Posterior vena cava (tissue), 2 donors: ENCODE measurements around the gene DSCAML1. TPM values are rescaled to one million over a fixed set of nuclear protein-coding genes. Genes with fewer than 3 reads are reported as not detected.
A peak's percentile ranks its signal among the peaks of the same experiment; 100 is the strongest.

ENCODE experiments used
- DNase-seq: peaks from one replicate; pipeline ENCODE4 v3.0.0-alpha.2; 2020; ENCODE audit warnings: low spot score
- intact Hi-C, 2 donors: fragments of 100-400 bp; cut with DNase I; formaldehyde crosslinking; loops; one replicate each; pipeline versions ENCODE4 v1.14.1 to v1.14.2; 2022 to 2023
- total RNA-seq, 2 donors: library from RNA; stranded (reverse); fragmentation: NEBNext Ultra II Directional; extraction: Animal tissue kit (Norgen Biotek cat#: 25700); gene quantifications; one replicate each; pipeline ENCODE4 v1.2.1, GENCODE V29; 2021
- donor health status: DM: yes; HTN: yes; CAD: no.
- donor health status: DM: yes; HTN: yes; CAD: no.

Gene DSCAML1
- total RNA-seq, 2 donors from 2014 or later: 1.2 to 1.5 TPM

DNA sequence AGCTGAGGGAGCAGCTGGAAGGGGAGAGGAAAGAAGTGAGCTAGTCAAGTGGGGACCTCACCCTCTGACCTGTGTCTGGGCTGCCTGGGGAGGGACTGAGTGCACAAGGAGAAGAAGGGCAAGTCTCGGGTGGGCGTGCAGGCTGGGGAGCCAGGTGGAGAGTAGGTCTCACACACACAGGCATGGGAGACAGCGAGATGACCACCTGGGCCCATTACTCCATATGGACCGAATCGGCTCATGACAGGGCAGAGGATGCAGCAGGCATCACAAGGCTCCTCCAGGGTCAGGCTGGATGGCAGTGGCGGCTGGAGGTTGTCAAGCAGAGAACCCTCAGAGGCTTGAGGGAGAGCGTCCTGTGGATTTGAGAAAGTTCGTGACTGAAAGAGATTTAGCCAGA, 405.8 kb downstream of the DSCAML1 start:
- DNase-seq: peak; percentile 75
- intact Hi-C loops: no loop called here

DNA sequence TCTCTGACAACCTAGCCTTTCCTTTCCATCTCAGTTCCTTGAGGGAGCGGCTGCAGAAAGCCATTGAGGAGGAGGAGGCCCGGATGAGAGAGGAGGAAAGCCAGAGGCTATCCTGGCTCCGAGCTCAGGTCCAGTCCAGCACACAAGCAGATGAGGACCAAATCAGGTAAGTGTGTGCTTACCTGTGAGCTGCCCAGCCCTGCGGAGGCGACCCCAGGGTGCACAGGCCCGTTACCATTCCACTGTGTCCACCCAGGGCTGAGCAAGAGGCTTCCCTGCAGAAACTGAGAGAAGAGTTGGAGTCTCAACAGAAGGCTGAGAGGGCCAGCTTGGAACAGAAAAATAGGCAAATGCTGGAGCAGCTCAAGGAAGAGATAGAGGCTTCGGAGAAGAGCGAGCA, 406.3 kb downstream of the DSCAML1 start:
- DNase-seq: no peak
- intact Hi-C loops: no loop called here

DNA sequence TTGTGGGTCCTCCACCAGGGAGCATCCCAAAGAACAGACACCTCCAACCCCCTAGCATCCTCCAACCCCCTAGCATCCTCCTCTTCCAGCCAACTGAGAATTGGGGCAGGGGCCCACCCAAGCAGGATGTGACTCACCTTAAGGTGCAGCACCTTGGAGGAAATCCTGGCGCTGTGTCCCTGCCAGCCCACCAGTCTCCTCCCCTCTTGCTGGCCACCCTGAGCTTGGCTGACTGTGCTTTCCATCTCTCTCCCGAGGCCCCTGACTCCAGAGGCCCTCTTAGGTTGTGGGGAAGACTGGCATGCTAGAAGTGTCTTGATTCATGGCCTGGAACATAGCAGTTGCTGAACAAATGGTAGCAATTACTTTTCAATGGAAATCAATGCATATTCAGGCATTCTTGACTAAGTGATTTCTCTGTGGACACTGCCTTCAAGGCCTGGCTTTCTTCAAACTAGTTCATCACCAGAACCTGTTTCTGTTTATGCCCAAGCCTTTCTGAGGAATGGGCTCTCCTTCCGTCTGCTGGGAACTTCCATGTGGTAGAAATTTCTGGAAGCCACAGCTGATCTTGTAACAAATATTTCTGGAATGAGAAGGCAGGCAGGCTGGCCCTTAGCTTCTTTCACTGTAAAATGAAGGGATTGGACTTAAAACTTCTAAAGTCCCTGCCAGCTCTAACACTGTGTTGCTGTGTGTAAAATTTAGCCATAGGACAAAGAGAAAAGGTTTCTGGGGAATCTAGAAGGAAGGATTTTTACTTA, 408.8 kb downstream of the DSCAML1 start:
- peak; percentile 15 for DNase-seq
- intact Hi-C loops: no loop called here

DNA sequence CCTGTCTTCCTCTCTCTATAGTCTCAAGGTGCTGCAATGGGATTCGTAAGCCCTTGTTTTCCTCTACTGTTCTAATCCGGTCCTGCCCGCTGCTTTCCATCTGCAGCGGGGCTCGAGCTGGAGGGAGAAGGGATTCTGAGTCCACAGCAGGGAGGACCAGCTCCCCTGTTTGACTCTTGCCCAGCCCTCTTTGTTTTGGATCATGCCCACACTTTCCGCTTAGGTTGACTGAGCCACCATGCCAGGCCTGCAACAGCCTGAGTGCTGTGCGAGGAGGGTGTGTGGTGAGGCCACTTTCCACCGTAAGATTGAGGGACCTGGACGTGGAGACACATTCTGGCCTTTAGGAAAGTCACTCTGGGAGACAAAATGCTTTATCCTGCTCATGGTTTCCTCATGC, 411.1 kb downstream of the DSCAML1 start:
- intact Hi-C loops: no loop called here
- no peak for DNase-seq

DNA sequence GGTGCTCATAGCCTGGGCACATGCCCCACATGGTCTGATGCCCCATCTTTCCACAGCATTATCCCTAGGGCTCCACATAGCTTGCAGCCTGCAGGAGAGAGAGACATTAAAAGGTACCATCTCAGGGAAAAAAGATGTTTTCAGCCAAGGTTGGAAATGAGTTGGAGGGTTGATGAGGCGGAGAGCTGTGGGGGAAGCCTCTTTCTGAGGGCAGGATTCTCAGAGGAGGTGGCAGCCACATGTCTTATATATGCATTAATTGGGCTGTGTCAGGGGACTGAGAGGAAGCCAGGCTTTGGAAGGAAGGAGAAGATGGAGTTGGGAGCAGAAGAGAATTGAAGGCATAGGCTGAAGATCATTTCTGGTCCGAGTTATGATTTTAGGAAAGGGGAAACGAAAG, 411.5 kb downstream of the DSCAML1 start:
- intact Hi-C loops: no loop called here
- DNase-seq: no peak

DNA sequence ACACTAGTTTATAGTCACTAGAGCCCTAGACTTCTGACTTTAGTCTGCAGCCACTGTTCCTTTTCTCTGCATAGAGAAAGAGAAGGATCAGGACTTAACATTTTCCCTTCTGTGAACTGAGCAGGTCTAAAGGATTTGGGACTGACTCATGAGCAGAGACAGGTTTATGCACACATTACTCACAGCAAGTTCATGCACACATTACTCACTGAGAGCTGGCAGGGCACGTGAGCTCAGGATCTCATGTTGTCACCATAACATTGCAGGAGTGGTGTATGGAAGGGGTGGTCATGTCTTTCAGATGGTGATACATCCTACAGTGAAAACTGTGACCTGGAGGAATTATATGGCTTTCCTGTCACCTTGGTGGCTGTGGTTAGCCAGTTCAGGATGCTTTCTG, 413.0 kb downstream of the DSCAML1 start:
- DNase-seq: no peak
- intact Hi-C loops: no loop called here

DNA sequence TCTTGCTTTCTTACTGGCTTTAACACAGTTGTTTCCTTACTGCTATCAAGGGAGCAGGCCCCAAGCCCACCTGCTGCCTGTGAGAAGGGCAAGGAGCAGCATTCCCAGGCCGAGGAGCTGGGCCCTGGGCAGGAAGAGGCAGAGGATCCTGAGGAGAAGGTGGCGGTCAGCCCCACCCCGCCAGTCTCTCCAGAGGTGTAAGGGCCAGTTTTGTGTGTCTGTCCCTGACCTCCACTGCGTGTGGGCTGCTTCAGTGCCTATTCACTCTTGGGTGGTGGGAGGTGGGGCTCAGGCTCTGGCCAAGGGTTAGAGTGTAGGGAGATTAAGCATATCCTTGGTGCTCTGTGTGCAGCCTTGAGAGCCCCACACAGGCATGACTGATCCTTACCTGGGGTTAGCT, 414.3 kb downstream of the DSCAML1 start:
- no peak for DNase-seq

DNA sequence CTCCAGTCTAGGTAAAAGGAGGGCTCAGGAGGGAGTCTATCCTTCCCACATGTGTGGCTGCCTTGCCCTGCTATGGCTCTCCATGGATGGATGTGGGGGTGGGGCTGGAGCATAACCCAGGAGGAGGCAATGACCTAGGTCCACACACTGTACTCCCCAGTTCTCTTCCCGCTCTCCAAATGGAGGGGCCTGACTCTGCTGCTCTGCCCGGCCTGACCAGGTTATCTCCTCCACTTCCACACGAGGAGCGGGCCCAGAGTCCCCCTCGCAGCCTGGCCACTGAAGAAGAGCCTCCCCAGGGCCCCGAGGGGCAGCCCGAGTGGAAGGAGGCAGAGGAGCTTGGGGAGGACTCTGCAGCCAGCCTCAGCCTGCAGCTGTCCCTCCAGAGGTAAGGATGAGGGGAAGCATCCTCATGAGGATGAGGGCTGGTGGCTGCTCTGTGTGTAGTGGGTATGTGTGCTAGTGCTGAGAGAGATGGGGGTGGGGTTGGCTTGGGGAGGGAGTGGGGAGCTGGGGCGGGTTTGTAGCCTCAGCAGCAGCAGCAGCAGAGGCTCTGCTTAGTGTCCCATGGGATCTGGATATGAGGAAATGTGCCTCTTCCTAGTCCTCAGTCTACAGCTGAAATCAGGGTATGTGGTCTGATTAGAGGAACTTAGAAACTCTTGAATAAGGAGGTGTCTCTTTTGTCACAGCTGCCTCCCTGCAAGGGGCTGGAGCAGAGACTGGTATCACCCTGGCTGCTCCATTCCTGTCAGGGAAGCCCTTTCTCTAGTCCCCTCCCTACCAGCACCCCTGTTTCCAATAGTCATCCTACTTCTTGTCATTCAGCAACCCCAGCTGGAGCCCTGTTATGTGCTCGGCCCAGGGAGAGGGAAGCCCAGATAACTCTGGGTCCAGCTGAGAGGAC, 415.3 kb downstream of the DSCAML1 start:
- intact Hi-C loops: no loop called here
- no peak for DNase-seq

More for the DNA sequence above, 414.3 kb downstream of the DSCAML1 start:
- intact Hi-C loops: no loop called here

DNA sequence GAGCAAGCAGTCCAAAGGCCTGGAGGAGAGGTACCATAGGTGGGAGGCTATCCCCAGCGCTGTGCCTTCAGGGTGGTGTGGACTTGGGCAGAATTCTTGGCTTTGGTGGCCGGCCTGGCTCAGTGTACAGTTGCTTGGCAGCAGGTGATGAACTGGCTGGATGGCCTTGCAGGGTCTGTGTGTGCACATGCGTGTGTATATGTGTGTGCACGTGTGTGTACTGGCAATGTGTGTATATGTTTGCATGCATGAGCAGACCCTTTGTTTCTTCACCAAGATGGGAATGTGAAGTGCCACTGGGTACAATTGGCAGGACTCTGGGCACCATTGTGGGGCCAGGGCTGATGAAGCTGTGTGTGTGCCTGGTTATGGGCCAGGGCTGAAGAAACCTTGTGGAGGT, 416.3 kb downstream of the DSCAML1 start:
- intact Hi-C loops: no loop called here
- peak; percentile 46 for DNase-seq

DNA sequence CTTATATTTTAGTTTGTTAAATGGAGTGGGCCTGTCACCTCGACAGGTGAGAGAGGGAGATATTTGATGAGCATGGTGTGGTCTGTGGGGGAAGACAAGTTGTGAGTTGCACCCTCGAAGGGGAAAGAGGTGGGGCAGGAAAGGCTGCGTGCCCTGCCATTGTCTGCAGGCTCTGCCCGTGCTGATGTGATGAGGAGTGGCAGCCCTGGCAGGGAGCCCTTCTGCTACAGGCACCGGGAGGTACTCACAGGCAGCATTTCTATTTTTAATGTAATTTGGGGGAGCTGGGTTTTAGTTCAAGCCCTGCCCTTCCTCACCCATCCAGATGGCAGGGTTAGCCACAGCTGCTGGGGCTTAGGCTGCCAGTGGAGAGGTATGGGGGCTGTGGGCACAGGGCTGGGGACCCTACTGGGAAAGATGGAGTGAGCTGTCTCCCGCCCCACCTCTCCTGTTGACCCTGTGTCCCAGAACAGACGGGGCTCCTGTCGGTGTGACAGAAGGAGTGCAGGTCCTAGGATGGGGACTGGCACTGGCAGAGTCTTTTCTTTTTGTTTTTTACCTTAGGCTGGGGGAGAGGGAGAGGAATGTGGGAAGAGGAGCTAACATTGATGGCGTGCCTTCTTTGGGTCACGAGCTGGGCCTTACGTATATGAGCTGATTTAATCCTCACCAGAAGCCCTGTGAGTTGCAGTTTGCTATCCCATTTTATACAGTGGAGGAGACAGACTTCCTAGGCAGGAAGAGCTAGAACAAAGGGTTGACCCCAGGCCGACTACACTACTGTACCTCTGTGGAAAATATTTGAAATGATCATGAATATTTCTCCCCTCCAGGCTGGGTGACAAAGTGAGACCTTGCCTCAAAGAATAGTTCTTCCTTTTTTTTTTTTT, 417.8 kb downstream of the DSCAML1 start:
- intact Hi-C loops: no loop called here
- peak; percentile 34 for DNase-seq

Other genes starting within 250 kb of the DSCAML1 start
- 1 to 10 TPM; 3.6 to 4.5 TPM for gene FXYD2, start 27.5 kb upstream of the DSCAML1 start, total RNA-seq
- 100 to 1,000 TPM in 1 of 2 donors, 10 to 100 TPM in 1; 62.8 to 107 TPM for gene FXYD6, start 79.4 kb upstream of the DSCAML1 start, total RNA-seq
- under 1 TPM; 0.24 to 0.37 TPM for gene TMPRSS13, start 132.2 kb upstream of the DSCAML1 start, total RNA-seq
- 10 to 100 TPM; 12.1 to 28.3 TPM for gene IL10RA, start 189.2 kb upstream of the DSCAML1 start, total RNA-seq